IPS DF 6.9 (cell line): Measurements from ENCODE around the gene OGFOD3.
"Not testable (repeated sequence)": the region's sequence is repeated elsewhere in the genome, so short reads cannot be mapped to it uniquely, and the experiment has no call there.

Experiments
- DNase-seq: peaks from one replicate; pipeline ENCODE4 v3.0.0-alpha.2; 2013; ENCODE audit warnings: low read depth, low spot score
- H3K27ac ChIP-seq: one replicate; pipeline ENCODE4 v1.5.1; 2013; ENCODE audit warnings: low read length, control low read depth
- H3K27me3 ChIP-seq: 2 replicates; pipeline ENCODE4 v1.6.1; 2013; ENCODE audit warnings: mild to moderate bottlenecking, low read length; ENCODE audit not compliant: control insufficient read depth, insufficient read depth
- H3K36me3 ChIP-seq: 2 replicates; pipeline ENCODE4 v1.6.1; 2013; ENCODE audit warnings: low read length; ENCODE audit not compliant: control insufficient read depth, insufficient read depth
- H3K4me1 ChIP-seq: 2 replicates; pipeline ENCODE4 v1.6.1; 2013; ENCODE audit warnings: low read length; ENCODE audit not compliant: control insufficient read depth, insufficient read depth
- H3K4me3 ChIP-seq: 2 replicates; pipeline ENCODE4 v1.5.1; 2013; ENCODE audit warnings: mild to moderate bottlenecking, low read length
- H3K9me3 ChIP-seq: 2 replicates; pipeline ENCODE4 v1.6.1; 2013; ENCODE audit warnings: low read length, inconsistent platforms; ENCODE audit not compliant: control insufficient read depth, insufficient read depth
- WGBS: extraction: QIAGEN DNeasy Blood & Tissue Kit; methylation state at CpG from one replicate; pipeline ENCODE4 v1.1.7; 2013; ENCODE audit warnings: mixed read lengths, missing lambda C conversion rate; ENCODE audit not compliant: insufficient read length, insufficient coverage; 5-methylcytosine and 5-hydroxymethylcytosine counted together

OGFOD3 gene

DNA sequence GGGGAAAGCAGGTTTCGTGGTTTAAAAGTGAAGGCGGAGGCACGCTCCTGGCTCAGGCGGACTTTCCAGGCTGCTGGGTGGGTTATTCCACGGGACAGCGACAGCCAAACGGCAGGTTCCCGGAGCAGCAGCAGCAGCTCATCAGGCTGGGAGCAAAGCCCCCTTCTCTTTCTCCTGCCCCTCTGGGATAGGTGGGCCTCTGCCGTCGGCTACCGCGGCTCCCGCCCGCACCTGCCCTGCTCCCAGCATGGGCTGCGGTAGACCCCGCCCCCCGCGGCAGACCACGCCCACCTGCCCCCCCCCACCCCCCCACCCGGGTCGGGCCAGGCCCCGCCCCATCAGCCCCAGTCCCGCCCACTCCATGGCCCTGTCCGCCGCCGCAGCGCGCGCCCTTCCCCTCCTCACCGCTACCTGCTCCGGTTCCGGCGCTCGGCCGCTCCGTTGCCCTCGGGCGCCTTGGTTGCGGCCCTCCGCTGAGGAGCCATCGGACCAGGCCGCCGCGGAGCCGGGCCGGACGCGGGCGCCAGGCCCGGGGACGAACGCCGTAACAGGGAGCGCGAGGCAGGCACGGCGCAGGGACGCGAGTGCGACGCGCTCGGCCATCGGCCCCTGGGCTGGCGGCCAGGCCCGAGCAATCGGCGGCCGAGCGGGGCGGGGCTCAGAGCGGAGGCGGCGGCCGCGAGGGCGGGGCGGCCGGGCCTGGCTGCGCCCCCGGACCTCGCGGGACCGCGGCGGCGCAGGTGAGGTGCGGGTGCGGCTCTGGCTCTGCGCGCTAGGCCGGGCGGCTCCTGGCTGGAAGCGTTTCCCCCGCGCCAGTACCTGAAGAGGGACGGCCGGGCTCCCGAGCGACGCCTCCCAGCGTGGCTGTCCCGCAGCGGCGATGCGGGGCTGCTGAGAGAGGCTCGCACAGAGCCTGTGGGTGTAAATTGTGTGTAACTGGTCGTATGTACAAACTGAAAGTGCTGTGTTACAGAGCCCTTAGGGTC, at the start of gene OGFOD3, which contains the start of gene HEXD:
OGFOD3 (minus strand) TSS at position 586 of the 986 bp plus-strand sequence; CDS start at position 485, 101 bp downstream.
HEXD (plus strand) TSS at position 347 of the 986 bp plus-strand sequence. CDS start 1,453 bp downstream, outside the sequence.
- no peak within 1 kb of the TSS for H3K27ac ChIP-seq

GRCh38 chr17:82465023-82465603, 46.7 kb upstream of the OGFOD3 start:
- Histone ChIP-seq H3K27ac (no peak overlapping the region), H3K9me3 (no peaks in the 10 kb centered on the region), H3K4me1 (no peaks in the 10 kb centered on the region), H3K4me3 (no peak overlapping the region), H3K36me3 (peaks cover 20% of the 10 kb centered on the region; the same call in 1 of the 2 replicates), H3K27me3 (no peaks in the 10 kb centered on the region)
- DNase-seq: no peak
- no CpG with 5 or more reads among the region's 7 CpGs for WGBS

More for the DNA sequence above, at the start of gene OGFOD3, which contains the start of gene HEXD:
- peak within 1 kb of the TSS; percentile 84 for H3K4me3 ChIP-seq
- no CpG with 5 or more reads among the region's 108 CpGs for WGBS
- H3K9me3 ChIP-seq: no peaks in the 10 kb centered on the region
- H3K36me3 ChIP-seq: no peaks in the 10 kb centered on the region
- no peaks in the 10 kb centered on the region for H3K4me1 ChIP-seq
- H3K27me3 ChIP-seq: no peaks in the 10 kb centered on the region
- peak; percentile 54 for DNase-seq

DNA sequence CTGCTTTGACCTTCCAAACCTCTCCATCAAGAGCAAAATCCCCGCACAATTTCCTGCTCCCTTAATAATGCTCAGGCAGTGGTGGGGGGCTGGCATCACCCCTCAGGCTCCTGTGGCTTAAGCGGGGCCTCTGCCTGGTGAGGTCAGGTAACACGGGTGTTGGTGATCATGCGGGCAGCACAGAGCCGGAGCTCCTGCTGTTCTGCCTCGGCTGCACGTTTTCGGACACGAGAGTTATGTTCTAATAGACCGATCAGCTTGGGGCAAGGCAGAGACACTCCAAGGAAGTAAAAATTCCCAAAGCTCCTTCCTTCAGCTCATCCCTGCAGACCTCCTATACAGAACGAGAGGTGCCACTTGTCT, 46.2 kb upstream of the OGFOD3 start:
- Histone ChIP-seq H3K9me3 (no peaks in the 10 kb centered on the region), H3K4me1 (no peaks in the 10 kb centered on the region), H3K27me3 (no peaks in the 10 kb centered on the region), H3K36me3 (peaks cover 20% of the 10 kb centered on the region; the same call in 1 of the 2 replicates), H3K4me3 (no peak overlapping the region), H3K27ac (no peak overlapping the region)
- no CpG with 5 or more reads among the region's 11 CpGs for WGBS
- DNase-seq: no peak

DNA sequence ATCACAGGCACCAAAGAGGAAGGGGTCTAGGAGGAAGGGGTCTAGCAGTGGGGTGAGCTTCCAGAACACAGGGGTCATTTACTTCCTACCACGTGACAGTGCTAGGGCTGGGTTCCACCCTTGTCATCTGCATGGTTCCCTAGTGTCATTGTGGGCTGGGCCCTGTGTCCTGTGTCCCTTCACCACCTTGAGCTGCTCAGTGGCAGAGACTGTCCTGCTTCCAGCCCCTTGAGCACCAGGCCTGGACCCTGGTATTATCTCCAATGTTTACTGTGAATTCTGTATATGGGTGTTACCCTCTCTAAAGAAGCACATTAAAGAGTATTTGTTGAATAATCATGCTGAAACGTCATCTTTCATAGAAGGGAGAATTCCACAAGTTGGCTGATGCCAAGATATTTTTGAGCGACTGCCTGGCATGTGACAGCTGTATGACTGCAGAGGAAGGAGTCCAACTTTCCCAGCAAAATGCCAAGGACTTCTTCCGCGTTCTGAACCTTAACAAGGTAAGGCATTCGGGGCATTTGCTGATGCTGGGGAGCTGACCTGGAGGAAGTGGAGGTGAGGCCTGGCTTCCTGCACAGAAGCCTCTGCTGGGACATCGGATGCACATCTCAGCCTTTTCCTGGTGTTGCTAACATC, 45.7 kb upstream of the OGFOD3 start:
- peaks cover 20% of the 10 kb centered on the region; the same call in 1 of the 2 replicates for H3K36me3 ChIP-seq
- no CpG with 5 or more reads among the region's 7 CpGs for WGBS

GRCh38 chr17:82463391-82463790, 45.0 kb upstream of the OGFOD3 start:
- no peaks in the 10 kb centered on the region for H3K9me3 ChIP-seq
- no peak overlapping the region for H3K27ac ChIP-seq
- no peaks in the 10 kb centered on the region for H3K4me1 ChIP-seq
- no peak overlapping the region for H3K4me3 ChIP-seq
- peaks cover 18% of the 10 kb centered on the region; the same call in 1 of the 2 replicates for H3K36me3 ChIP-seq
- no peaks in the 10 kb centered on the region for H3K27me3 ChIP-seq
- DNase-seq: no peak
- no CpG with 5 or more reads among the region's 6 CpGs for WGBS

More for the DNA sequence above, 45.7 kb upstream of the OGFOD3 start:
- H3K27ac ChIP-seq: no peak overlapping the region
- H3K4me3 ChIP-seq: no peak overlapping the region
- no peaks in the 10 kb centered on the region for H3K4me1 ChIP-seq
- no peak for DNase-seq
- H3K9me3 ChIP-seq: no peaks in the 10 kb centered on the region
- no peaks in the 10 kb centered on the region for H3K27me3 ChIP-seq

DNA sequence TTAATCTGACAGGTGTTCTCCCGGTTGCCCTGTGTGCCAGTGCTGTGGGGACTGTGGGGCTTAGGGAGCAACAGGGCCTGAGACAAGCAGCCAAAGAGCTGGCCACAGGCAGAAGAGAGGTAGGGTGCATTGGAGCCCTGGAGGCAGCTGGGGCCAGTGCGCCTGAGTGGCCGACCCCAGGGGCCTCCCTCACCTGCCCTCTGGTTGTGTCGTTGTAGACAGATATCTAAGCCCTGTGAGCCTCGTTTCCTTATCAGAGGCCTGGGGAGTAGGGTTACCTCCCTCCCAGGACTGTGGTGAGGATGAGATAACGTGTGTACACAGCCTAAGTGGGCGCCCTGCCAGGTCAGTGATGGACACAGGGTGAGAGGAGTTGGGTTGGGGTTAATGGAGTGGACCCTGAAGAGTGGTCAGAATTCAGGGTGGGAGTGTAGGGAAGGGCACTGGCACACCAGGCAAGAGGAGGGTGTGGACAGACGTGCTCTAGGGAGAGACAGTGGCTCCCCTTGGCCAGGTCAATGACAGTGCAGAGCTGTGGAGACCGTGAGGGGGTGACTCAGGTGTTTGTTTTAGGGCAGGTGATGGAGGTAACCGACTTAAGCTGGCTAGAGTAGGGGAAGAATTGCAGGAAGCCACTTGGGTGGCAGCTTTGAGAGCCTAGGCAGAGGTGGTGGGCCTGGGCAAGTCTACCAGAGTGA, 43.6 kb upstream of the OGFOD3 start:
- no peak overlapping the region for H3K27ac ChIP-seq
- H3K4me1 ChIP-seq: 0 out of 2 replicates have a peak, but pooled peaks cover 1% of the 10 kb centered on the region
- DNase-seq: no peak
- no peaks in the 10 kb centered on the region for H3K9me3 ChIP-seq
- no peak overlapping the region for H3K4me3 ChIP-seq
- no peaks in the 10 kb centered on the region for H3K27me3 ChIP-seq
- WGBS: no CpG with 5 or more reads among the region's 10 CpGs
- peaks cover 18% of the 10 kb centered on the region; the same call in 1 of the 2 replicates for H3K36me3 ChIP-seq

- no CpG with 5 or more reads among the region's 9 CpGs for WGBS
- not testable (repeated sequence) for H3K9me3 ChIP-seq, DNase-seq, H3K4me3 ChIP-seq, H3K4me1 ChIP-seq, H3K27ac ChIP-seq, H3K27me3 ChIP-seq
- peaks cover 12% of the 10 kb centered on the region; the same call in 1 of the 2 replicates for H3K36me3 ChIP-seq
These were observed 41.5 kb upstream of the OGFOD3 start for GRCh38 chr17:82459936-82460335.

- Histone ChIP-seq H3K4me3 (peak overlapping the region; percentile 93), H3K27me3 (no peaks in the 10 kb centered on the region), H3K4me1 (0 out of 2 replicates have a peak, but pooled peaks cover 1% of the 10 kb centered on the region), H3K27ac (no peak overlapping the region), H3K36me3 (peaks cover 4% of the 10 kb centered on the region; the same call in 1 of the 2 replicates), H3K9me3 (no peaks in the 10 kb centered on the region)
- DNase-seq: no peak
- WGBS: no CpG with 5 or more reads among the region's 62 CpGs
These were observed 40.6 kb upstream of the OGFOD3 start for GRCh38 chr17:82458885-82459424.

GRCh38 chr17:82458179-82458884, 39.9 kb upstream of the OGFOD3 start, which contains the start of gene NARF:
TSS of gene NARF (plus strand) at chr17:82458741. CDS start at chr17:82458804, 63 bp downstream.
- Histone ChIP-seq H3K9me3 (no peaks in the 10 kb centered on the region), H3K4me1 (0 out of 2 replicates have a peak, but pooled peaks cover 1% of the 10 kb centered on the region), H3K27ac (no peak within 1 kb of the TSS), H3K4me3 (peak within 1 kb of the TSS; percentile 93), H3K36me3 (peaks cover 4% of the 10 kb centered on the region; the same call in 1 of the 2 replicates), H3K27me3 (no peaks in the 10 kb centered on the region)
- WGBS: no CpG with 5 or more reads among the region's 85 CpGs
- peak; percentile 94 for DNase-seq
